ENCODE measurements around the gene PSMC3.

- TF ChIP-seq CTCF (IDR thresholded peaks at IDR 0.05) = no peak
- TF ChIP-seq EZH2 (IDR thresholded peaks at IDR 0.05; ENCODE audit: borderline replicate concordance, insufficient read depth, low read depth, low read length, poor library complexity, severe bottlenecking) = no peak
Observed at GRCh38 chr11:47380078-47380477, 46.2 kb downstream of the PSMC3 start.
